Measurements from ENCODE around the gene RTBDN. TPM values are rescaled to one million over a fixed set of nuclear protein-coding genes. Genes with fewer than 3 reads are reported as not detected.
A peak's percentile ranks its signal among the peaks of the same experiment; 100 is the strongest.

Gene RTBDN
- total and polyA plus RNA-seq, 10 of the 15 experiments (the other 5 are each of a cell fraction or from before 2014, with no cell fraction given), result 0.45 TPM; not detected in 9

DNA sequence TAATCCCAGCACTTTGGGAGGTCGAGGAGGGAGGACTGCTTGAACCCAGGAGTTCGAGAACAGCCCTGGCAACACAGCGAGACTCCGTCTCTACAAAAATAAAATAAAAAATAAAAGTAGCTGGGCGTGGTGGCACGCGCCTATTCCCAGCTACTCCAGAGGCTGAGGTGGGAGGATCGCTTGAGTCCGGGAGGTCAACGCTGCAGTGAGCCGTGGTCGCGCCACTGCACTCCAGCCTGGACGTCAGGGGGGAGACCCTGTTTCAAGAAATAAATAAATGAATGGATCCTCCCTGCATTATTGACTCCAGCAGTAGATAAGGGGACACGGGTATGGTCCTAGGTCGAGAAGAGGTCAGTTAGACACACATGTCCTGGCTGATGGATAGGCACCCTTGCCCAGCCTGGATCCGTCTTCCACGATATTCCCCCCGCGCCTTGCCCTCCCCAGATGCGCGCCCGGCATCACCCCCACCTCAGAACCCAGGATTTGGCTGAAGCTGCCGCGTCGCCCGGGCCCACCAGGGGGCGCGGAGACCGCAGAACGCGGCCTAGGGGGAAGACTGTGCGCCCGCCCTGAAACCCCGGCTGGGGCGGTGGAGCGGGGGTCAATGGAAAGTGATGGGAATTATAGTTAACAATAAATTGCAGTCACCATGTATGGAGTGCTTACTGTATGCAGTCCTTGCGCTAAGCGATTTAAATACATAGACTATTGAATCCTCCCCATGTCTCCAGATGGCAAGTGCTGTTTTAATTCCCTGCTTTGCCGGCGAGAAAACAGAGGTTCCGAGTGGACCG is 57.0 kb downstream of the RTBDN start (continued):
- TF ChIP-seq BHLHE40 (IDR thresholded peaks at IDR 0.05; ENCODE audit: borderline replicate concordance in 1 of 2, low read depth in 2 of 2, low read length in 1 of 2) (peak; percentile 42 to 47; a peak in 2 of 4 replicates), SMARCA5 (IDR thresholded peaks at IDR 0.05) (peak; percentile 96), LARP7 (IDR thresholded peaks at IDR 0.05) (0 out of 2 replicates have a peak, but pooled peaks have one; percentile 35), MEF2A (IDR thresholded peaks at IDR 0.05; ENCODE audit: insufficient read depth, low read depth, low read length) (peak; percentile 40; the same call in 1 of the 2 replicates), BMI1 (IDR thresholded peaks at IDR 0.05; ENCODE audit: borderline replicate concordance) (no peak), TCF7 (IDR thresholded peaks at IDR 0.05; ENCODE audit: borderline replicate concordance) (no peak), MYB (IDR thresholded peaks at IDR 0.05; ENCODE audit: borderline replicate concordance, low read depth, low read length) (no peak), RAD51 (IDR thresholded peaks at IDR 0.05) (no peak), FOXK2 (IDR thresholded peaks at IDR 0.05) (no peak), SP1 (IDR thresholded peaks at IDR 0.05; ENCODE audit: low read depth, low read length) (peak; percentile 22), POLR2A (IDR thresholded peaks at IDR 0.05; ENCODE audit: low read depth, low read length) (no peak), MTA2 (IDR thresholded peaks at IDR 0.05; ENCODE audit: low read depth) (peak; percentile 54; the same call in 1 of the 2 replicates), NR2C1 (IDR thresholded peaks at IDR 0.05) (peak; percentile 53), DPF2 (IDR thresholded peaks at IDR 0.05) (peak; percentile 23; the same call in 1 of the 2 replicates), ZBED1 (IDR thresholded peaks at IDR 0.05; ENCODE audit: borderline replicate concordance) (no peak), TARDBP (IDR thresholded peaks at IDR 0.05; ENCODE audit: borderline replicate concordance) (0 out of 2 replicates have a peak, but pooled peaks have one; percentile 35), CREM (IDR thresholded peaks at IDR 0.05; ENCODE audit: low read depth) (peak; percentile 82), STAT1 (conservative IDR thresholded peaks at IDR 0.05) (peak; percentile 74; the same call in 1 of the 2 replicates), TCF12 (IDR thresholded peaks at IDR 0.05; ENCODE audit: low read depth, low read length) (peak; percentile 63; the same call in 1 of the 2 replicates)
- TF ChIP-seq, protein P1, sequence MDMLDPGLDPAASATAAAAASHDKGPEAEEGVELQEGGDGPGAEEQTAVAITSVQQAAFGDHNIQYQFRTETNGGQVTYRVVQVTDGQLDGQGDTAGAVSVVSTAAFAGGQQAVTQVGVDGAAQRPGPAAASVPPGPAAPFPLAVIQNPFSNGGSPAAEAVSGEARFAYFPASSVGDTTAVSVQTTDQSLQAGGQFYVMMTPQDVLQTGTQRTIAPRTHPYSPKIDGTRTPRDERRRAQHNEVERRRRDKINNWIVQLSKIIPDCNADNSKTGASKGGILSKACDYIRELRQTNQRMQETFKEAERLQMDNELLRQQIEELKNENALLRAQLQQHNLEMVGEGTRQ (IDR thresholded peaks at IDR 0.05; ENCODE audit: borderline replicate concordance, low read depth, low read length), result no peak
- TF ChIP-seq, protein P2, sequence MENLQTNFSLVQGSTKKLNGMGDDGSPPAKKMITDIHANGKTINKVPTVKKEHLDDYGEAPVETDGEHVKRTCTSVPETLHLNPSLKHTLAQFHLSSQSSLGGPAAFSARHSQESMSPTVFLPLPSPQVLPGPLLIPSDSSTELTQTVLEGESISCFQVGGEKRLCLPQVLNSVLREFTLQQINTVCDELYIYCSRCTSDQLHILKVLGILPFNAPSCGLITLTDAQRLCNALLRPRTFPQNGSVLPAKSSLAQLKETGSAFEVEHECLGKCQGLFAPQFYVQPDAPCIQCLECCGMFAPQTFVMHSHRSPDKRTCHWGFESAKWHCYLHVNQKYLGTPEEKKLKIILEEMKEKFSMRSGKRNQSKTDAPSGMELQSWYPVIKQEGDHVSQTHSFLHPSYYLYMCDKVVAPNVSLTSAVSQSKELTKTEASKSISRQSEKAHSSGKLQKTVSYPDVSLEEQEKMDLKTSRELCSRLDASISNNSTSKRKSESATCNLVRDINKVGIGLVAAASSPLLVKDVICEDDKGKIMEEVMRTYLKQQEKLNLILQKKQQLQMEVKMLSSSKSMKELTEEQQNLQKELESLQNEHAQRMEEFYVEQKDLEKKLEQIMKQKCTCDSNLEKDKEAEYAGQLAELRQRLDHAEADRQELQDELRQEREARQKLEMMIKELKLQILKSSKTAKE (IDR thresholded peaks at IDR 0.05; ENCODE audit: low read depth, poor library complexity, severe bottlenecking), result no peak
- TF ChIP-seq, protein P3, sequence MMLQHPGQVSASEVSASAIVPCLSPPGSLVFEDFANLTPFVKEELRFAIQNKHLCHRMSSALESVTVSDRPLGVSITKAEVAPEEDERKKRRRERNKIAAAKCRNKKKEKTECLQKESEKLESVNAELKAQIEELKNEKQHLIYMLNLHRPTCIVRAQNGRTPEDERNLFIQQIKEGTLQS (IDR thresholded peaks at IDR 0.05; ENCODE audit: borderline replicate concordance, extremely low read depth, low read depth, low read length), result 0 out of 2 replicates have a peak, but pooled peaks have one; percentile 19
- TF ChIP-seq, protein P4, sequence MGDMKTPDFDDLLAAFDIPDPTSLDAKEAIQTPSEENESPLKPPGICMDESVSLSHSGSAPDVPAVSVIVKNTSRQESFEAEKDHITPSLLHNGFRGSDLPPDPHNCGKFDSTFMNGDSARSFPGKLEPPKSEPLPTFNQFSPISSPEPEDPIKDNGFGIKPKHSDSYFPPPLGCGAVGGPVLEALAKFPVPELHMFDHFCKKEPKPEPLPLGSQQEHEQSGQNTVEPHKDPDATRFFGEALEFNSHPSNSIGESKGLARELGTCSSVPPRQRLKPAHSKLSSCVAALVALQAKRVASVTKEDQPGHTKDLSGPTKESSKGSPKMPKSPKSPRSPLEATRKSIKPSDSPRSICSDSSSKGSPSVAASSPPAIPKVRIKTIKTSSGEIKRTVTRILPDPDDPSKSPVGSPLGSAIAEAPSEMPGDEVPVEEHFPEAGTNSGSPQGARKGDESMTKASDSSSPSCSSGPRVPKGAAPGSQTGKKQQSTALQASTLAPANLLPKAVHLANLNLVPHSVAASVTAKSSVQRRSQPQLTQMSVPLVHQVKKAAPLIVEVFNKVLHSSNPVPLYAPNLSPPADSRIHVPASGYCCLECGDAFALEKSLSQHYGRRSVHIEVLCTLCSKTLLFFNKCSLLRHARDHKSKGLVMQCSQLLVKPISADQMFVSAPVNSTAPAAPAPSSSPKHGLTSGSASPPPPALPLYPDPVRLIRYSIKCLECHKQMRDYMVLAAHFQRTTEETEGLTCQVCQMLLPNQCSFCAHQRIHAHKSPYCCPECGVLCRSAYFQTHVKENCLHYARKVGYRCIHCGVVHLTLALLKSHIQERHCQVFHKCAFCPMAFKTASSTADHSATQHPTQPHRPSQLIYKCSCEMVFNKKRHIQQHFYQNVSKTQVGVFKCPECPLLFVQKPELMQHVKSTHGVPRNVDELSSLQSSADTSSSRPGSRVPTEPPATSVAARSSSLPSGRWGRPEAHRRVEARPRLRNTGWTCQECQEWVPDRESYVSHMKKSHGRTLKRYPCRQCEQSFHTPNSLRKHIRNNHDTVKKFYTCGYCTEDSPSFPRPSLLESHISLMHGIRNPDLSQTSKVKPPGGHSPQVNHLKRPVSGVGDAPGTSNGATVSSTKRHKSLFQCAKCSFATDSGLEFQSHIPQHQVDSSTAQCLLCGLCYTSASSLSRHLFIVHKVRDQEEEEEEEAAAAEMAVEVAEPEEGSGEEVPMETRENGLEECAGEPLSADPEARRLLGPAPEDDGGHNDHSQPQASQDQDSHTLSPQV (IDR thresholded peaks at IDR 0.05), result no peak
